ENCODE data around the gene ZCCHC17.
A peak's percentile ranks its signal among the peaks of the same experiment; 100 is the strongest.

Gene ZCCHC17

DNA sequence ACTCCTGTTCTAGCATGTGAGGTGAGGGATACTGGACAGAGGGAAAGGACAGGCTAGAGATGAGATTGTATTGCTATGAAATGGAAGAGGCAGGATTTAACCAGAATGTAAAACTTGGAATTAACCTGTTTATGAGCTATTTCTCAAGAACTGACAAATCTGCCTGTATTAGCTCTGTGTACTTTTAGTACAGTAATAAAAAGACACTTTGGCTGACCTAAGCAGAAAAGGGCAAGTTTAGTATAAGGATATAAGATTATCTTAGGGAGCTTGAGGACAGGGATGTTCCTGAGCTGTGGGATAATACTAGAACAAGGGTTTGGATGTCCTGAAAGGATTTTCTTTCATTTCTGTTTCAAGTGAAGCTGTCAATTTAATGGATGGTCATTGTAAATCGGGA is 11.2 kb downstream of the ZCCHC17 start:
- DNase-seq: no peak

- no peak for DNase-seq
Observed at GRCh38 chr1:31310198-31310597, 13.4 kb downstream of the ZCCHC17 start.

DNA sequence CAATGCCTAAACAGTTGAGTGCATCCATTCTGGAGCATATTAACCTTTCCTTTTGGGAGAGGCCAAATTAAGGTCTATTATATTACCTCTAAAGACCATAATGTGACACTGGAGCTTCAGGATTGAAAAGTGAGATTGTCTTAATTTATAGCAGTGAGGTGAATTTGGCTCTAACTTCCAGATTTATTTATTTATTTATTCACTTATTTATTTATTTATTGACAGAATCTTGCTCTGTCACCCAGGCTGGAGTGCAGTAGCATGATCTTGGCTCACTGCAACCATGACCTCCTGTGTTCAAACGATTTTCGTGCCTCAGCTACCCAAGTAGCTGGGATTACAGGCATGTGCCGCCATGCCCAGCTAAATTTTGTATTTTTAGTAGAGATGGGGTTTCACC is 19.1 kb downstream of the ZCCHC17 start:
- DNase-seq: peak; percentile 43

- DNase-seq: no peak
Observed at GRCh38 chr1:31318146-31318545, 21.3 kb downstream of the ZCCHC17 start.

- DNase-seq: no peak
Observed at GRCh38 chr1:31324093-31324492, 27.3 kb downstream of the ZCCHC17 start.

DNA sequence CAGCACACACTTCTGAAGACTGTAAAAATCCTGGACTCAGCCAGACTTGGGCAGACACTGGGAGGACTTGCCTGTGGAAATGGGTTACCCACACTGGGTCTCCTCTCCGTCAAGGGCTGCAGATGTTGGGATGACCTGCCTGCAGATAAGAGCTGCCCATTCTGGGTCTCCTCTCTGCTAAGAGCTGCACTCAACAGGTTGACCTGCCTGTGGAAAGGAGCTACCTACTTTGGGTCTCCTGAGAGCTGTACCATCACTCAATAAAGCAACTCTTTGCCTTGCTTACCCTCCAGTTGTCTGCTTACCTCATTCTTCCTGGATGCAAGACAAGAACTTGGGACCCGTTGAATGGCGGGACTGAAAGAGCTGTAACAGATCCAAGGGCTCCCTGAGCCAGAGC is 28.2 kb downstream of the ZCCHC17 start:
- no peak for DNase-seq

DNA sequence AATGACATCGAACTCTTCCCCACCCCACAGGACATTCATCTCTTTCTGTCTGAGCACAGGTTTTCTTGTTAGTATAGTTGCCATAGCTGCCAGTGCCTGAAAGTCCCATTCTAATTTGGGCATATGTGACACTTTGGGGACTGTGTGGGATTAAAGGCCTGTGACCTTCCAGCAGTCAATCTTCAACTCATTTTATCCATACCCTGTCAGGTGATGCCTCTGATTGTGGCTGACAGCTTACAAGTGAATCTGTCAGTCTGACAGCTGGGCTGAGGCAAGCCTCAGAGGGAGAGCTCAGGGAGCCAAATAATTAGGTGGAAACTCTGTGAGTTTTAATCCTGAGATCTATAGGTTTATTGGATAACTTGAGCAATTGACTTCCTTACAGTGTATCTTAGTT is 29.6 kb downstream of the ZCCHC17 start:
- DNase-seq: no peak

DNA sequence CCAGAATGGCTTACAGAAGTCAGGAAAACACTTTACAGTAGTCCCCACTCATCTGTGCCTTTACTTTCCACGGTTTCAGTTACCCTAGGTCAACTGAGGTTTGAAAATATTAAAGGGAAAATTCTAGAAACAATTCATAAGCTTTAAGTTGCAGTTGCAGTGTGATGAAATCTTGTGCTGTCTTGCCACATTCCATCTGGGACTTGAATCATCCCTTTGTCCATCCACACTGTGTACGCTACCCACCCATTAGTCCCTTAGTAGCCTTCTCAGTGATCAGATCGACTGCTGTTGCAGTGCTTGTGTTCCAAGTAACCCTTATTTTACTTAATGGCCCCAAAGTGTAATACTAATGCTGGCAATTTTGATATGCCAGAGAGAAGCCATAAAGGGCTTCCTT is 30.5 kb downstream of the ZCCHC17 start:
- no peak for DNase-seq

- DNase-seq: no peak
Observed at GRCh38 chr1:31335007-31335406, 38.2 kb downstream of the ZCCHC17 start.

DNA sequence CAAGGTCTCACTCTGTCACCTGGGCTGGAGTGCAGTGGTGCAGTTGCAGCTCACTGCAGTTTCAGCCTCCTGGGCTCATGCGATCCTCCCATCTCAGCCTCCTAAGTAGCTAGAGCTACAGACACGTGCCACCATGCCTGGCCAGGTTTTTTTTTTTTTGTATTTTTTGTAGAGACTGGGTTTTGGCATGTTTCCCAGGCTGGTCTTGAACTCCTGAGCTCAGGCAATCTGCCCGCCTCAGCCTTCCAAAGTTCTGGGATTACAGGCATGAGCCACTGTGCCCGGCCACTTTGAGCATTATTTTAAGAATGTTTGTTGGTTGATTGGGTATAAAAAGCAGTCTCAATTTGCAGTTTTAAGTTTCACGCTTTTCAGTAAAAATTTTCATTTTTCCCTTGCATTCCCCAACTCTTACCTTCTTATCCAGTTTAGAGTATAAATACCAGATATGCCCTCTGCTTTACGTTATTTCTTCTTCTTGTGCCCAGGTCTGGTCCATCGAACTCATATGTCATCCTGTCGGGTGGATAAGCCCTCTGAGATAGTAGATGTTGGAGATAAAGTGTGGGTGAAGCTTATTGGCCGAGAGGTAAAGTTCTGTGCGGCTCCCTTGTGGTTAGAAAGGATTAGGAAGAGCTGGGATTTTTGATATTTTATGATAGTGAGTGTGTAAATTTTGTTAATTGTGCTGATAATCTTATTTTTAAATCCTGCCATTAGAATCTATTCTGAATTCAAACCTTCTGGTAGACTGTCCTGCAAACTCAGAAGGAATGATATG is 40.0 kb downstream of the ZCCHC17 start:
- no peak for DNase-seq

GRCh38 chr1:31344503-31344902 is 47.7 kb downstream of the ZCCHC17 start:
- no peak for DNase-seq

- DNase-seq: no peak
Observed at GRCh38 chr1:31345635-31346034, 48.8 kb downstream of the ZCCHC17 start.

DNA sequence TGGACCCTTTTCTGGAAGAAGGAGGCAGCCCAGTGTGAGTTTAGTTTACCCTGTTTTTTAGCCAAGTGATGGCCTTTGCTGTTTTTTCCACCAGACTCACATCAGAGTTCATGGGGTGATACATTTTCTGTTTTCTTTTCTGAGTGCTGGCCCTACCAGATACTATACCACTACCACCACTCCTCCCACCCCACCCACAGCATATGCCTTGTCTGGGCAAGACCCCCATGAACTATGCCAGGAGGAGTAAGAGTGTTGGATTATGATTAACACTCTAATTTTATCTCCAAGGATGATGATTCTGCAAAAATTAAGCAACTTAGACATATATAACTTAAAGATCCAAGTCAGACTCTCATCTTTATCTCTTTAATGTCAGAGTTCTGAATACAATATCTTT is 50.0 kb downstream of the ZCCHC17 start:
- DNase-seq: no peak

GRCh38 chr1:31348449-31348848 is 51.6 kb downstream of the ZCCHC17 start:
- no peak for DNase-seq

GRCh38 chr1:31354283-31354682 is 57.5 kb downstream of the ZCCHC17 start:
- DNase-seq: no peak

GRCh38 chr1:31356427-31356826 is 59.6 kb downstream of the ZCCHC17 start:
- no peak for DNase-seq

DNA sequence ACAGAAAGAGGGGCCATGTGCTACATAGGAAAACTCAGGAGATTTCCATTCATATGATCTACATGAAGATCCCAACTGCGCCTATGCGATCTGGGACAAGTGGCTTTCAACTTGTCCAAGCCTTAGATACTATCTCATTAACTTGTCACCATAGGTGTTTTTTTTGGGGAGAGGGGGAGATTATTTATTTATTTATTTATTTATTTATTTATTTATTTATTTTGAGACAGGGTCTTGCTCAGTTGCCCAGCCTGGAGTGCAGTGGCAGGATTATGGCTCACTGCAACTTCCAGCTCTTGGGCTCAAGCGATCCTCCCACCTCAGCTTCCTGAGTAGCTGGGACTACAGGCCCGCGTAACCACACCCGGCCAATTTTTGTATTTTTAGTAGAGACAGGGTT is 64.8 kb downstream of the ZCCHC17 start:
- DNase-seq: no peak

GRCh38 chr1:31362032-31362431 is 65.2 kb downstream of the ZCCHC17 start:
- no peak for DNase-seq

GRCh38 chr1:31364561-31365250 is 67.9 kb downstream of the ZCCHC17 start:
- no peak for DNase-seq

GRCh38 chr1:31366796-31367195 is 70.0 kb downstream of the ZCCHC17 start:
- peak; percentile 9 for DNase-seq

- DNase-seq: no peak
Observed at GRCh38 chr1:31368611-31369107, 71.8 kb downstream of the ZCCHC17 start.

DNA sequence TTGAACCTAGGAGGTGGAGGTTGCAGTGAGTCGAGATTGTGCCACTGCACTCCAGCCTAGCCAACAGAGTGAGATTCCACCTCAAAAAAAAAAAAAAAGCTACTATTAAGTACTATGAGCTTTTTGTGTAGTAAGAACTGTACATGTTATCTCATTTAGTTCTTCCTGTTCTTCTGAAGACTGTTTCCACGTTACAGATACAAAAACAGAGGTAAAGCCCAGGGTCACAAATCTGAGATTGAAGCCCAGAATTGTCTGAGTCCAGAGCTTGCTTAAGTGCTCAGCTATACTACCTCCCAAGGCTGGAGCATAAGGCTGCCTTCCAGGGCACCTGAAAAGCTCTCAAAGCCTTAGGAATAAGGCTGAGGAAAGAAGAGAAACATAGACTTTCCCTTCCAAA is 73.2 kb downstream of the ZCCHC17 start:
- no peak for DNase-seq

- DNase-seq: no peak
Observed at GRCh38 chr1:31370565-31370964, 73.7 kb downstream of the ZCCHC17 start.

Data from NCI-H2081 treated with DMSO at 0.1 percent for 48 hours (cell line).